HepG2 (cell line): ENCODE results near the gene FAM50A.

Experiments
- HCFC1 ChIP-seq: fragments of 150-350 bp; IDR thresholded peaks from 2 replicates; pipeline ENCODE4 v1.6.1; 2014; ENCODE audit warnings: low read depth, low read length
- JUND ChIP-seq: sonication (generic); formaldehyde crosslinking; IDR thresholded peaks from 2 replicates; pipeline ENCODE4 v1.8.0; 2022; ENCODE audit warnings: mild to moderate bottlenecking, missing genetic modification reagents
- POLR2A ChIP-seq, 2 experiments: IDR thresholded peaks; 2 replicates each; pipeline ENCODE4 v1.6.1; 2011; ENCODE audit warnings: low read depth in 2 of 2, low read length in 2 of 2, mild to moderate bottlenecking in 1 of 2, moderate library complexity in 1 of 2; ENCODE audit not compliant: insufficient read depth in 1 of 2
- POLR2AphosphoS5 ChIP-seq: IDR thresholded peaks from 2 replicates; pipeline ENCODE4 v1.6.1; 2012; ENCODE audit warnings: low read depth, low read length
- TF ChIP-seq, protein P1 (sequence below): sonication (generic); formaldehyde crosslinking; IDR thresholded peaks from 2 replicates; pipeline ENCODE4 v1.5.0; 2020; ENCODE audit warnings: mild to moderate bottlenecking, missing genetic modification reagents, moderate library complexity
- TF ChIP-seq, protein P2 (sequence below), 2 experiments: IDR thresholded peaks; 2 replicates each; pipeline ENCODE4 v1.6.1; 2011 to 2012; ENCODE audit warnings: low read length in 2 of 2, borderline replicate concordance in 1 of 2, low read depth in 1 of 2, mild to moderate bottlenecking in 1 of 2, moderate library complexity in 1 of 2

DNA sequence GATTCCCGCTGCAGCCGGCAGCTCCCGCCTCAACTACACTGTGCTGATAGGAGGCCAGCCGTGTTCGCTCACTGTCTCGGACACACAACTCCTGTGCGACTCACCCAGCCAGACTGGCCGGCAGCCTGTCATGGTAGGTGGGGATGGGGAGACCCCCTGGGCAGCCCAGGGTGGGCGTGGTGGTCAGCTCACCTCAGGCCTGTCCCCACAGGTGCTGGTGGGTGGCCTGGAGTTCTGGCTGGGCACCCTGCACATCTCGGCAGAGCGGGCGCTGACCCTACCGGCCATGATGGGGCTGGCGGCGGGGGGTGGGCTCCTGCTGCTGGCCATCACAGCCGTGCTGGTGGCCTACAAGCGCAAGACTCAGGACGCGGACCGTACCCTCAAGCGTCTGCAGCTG, 23.6 kb downstream of the FAM50A start:
- no peak for TF ChIP-seq POLR2AphosphoS5
- no peak for TF ChIP-seq JUND (CRISPR knock-in tag)
- TF ChIP-seq, protein P1, sequence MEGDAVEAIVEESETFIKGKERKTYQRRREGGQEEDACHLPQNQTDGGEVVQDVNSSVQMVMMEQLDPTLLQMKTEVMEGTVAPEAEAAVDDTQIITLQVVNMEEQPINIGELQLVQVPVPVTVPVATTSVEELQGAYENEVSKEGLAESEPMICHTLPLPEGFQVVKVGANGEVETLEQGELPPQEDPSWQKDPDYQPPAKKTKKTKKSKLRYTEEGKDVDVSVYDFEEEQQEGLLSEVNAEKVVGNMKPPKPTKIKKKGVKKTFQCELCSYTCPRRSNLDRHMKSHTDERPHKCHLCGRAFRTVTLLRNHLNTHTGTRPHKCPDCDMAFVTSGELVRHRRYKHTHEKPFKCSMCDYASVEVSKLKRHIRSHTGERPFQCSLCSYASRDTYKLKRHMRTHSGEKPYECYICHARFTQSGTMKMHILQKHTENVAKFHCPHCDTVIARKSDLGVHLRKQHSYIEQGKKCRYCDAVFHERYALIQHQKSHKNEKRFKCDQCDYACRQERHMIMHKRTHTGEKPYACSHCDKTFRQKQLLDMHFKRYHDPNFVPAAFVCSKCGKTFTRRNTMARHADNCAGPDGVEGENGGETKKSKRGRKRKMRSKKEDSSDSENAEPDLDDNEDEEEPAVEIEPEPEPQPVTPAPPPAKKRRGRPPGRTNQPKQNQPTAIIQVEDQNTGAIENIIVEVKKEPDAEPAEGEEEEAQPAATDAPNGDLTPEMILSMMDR (CRISPR knock-in tag): no peak
- TF ChIP-seq HCFC1: no peak
- TF ChIP-seq POLR2A (IDR thresholded peaks at IDR 0.05; ENCODE audit: insufficient read depth in 1 of 2, low read depth in 2 of 2, low read length in 2 of 2): no peak
- TF ChIP-seq, protein P2, sequence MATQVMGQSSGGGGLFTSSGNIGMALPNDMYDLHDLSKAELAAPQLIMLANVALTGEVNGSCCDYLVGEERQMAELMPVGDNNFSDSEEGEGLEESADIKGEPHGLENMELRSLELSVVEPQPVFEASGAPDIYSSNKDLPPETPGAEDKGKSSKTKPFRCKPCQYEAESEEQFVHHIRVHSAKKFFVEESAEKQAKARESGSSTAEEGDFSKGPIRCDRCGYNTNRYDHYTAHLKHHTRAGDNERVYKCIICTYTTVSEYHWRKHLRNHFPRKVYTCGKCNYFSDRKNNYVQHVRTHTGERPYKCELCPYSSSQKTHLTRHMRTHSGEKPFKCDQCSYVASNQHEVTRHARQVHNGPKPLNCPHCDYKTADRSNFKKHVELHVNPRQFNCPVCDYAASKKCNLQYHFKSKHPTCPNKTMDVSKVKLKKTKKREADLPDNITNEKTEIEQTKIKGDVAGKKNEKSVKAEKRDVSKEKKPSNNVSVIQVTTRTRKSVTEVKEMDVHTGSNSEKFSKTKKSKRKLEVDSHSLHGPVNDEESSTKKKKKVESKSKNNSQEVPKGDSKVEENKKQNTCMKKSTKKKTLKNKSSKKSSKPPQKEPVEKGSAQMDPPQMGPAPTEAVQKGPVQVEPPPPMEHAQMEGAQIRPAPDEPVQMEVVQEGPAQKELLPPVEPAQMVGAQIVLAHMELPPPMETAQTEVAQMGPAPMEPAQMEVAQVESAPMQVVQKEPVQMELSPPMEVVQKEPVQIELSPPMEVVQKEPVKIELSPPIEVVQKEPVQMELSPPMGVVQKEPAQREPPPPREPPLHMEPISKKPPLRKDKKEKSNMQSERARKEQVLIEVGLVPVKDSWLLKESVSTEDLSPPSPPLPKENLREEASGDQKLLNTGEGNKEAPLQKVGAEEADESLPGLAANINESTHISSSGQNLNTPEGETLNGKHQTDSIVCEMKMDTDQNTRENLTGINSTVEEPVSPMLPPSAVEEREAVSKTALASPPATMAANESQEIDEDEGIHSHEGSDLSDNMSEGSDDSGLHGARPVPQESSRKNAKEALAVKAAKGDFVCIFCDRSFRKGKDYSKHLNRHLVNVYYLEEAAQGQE (IDR thresholded peaks at IDR 0.05; ENCODE audit: borderline replicate concordance in 1 of 2, low read depth in 1 of 2, low read length in 2 of 2): no peak
